ENCODE data around the gene ABHD3. TPM values are rescaled to one million over a fixed set of nuclear protein-coding genes. Genes with fewer than 3 reads are reported as not detected.

The ABHD3 gene, protein sequence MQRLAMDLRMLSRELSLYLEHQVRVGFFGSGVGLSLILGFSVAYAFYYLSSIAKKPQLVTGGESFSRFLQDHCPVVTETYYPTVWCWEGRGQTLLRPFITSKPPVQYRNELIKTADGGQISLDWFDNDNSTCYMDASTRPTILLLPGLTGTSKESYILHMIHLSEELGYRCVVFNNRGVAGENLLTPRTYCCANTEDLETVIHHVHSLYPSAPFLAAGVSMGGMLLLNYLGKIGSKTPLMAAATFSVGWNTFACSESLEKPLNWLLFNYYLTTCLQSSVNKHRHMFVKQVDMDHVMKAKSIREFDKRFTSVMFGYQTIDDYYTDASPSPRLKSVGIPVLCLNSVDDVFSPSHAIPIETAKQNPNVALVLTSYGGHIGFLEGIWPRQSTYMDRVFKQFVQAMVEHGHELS
- 5.1 and 8.5 TPM in 2 replicates for total RNA-seq

GRCh38 chr18:21704603-21705364 is at the start of gene ABHD3:
ABHD3 (minus strand) TSS chr18:21704774; CDS start chr18:21704665, 109 bp downstream.

GRCh38 chr18:21740538-21741311 is 36.2 kb upstream of the ABHD3 start, which contains the start of gene MIB1:
MIB1 (plus strand) TSS chr18:21740792; CDS start chr18:21741584, 792 bp downstream.

GRCh38 chr18:21612125-21613039 is 92.2 kb downstream of the ABHD3 start, which contains the start of gene SNRPD1:
SNRPD1 (plus strand) TSS chr18:21612314; CDS start chr18:21612430, 116 bp downstream.

Other genes starting within 250 kb of the ABHD3 start
- 4.4 and 8.0 TPM in 2 replicates for gene ESCO1, start 104.1 kb downstream of the ABHD3 start, total RNA-seq
- 2.5 and 10.3 TPM in 2 replicates for gene SNRPD1, start 92.5 kb downstream of the ABHD3 start, total RNA-seq
- gene MIB1, start 36.0 kb upstream of the ABHD3 start, total RNA-seq: 17.9 and 19.1 TPM in 2 replicates

Data from mesangial cell (primary cell).